Stimulated activated CD8-positive, alpha-beta memory T cell treated with anti-CD3 and anti-CD28 coated beads, Interleukin-7, amount 100 ng/mL, for 1 hour (primary cell): ENCODE measurements around the gene KCTD15.
"Not testable (repeated sequence)": the region's sequence is repeated elsewhere in the genome, so short reads cannot be mapped to it uniquely, and the experiment has no call there.

Experiments used
- DNase-seq, 2 donors: peaks; one replicate each; pipeline ENCODE4 v3.0.0-alpha.2; 2020; ENCODE audit warnings: low read depth in 2 of 2

Gene KCTD15

GRCh38 chr19:33813391-33814101, 16.9 kb downstream of the KCTD15 start:
- no peak for DNase-seq

GRCh38 chr19:33814181-33815165, 17.8 kb downstream of the KCTD15 start:
- no peak for DNase-seq

GRCh38 chr19:33815380-33816340, 19.0 kb downstream of the KCTD15 start:
- no peak for DNase-seq

- no peak for DNase-seq
These were observed 21.7 kb downstream of the KCTD15 start for GRCh38 chr19:33818411-33818810.

- not testable (repeated sequence) for DNase-seq
These were observed 22.4 kb downstream of the KCTD15 start for GRCh38 chr19:33819078-33819477.

- no peak for DNase-seq
These were observed 22.8 kb downstream of the KCTD15 start for GRCh38 chr19:33819506-33819879.

- no peak for DNase-seq
These were observed 23.5 kb downstream of the KCTD15 start for GRCh38 chr19:33819880-33820781.

GRCh38 chr19:33821871-33822270, 25.2 kb downstream of the KCTD15 start:
- DNase-seq, result no peak

GRCh38 chr19:33823341-33823740, 26.7 kb downstream of the KCTD15 start:
- no peak for DNase-seq

- no peak for DNase-seq
These were observed 28.9 kb downstream of the KCTD15 start for GRCh38 chr19:33825556-33825955.

- DNase-seq, result no peak
These were observed 29.9 kb downstream of the KCTD15 start for GRCh38 chr19:33826521-33826920.

- no peak for DNase-seq
These were observed 31.8 kb downstream of the KCTD15 start for GRCh38 chr19:33828266-33829075.

GRCh38 chr19:33830264-33830663, 33.6 kb downstream of the KCTD15 start:
- no peak for DNase-seq

GRCh38 chr19:33831825-33832224, 35.2 kb downstream of the KCTD15 start:
- DNase-seq, result no peak

GRCh38 chr19:33832633-33833032, 36.0 kb downstream of the KCTD15 start:
- no peak for DNase-seq

GRCh38 chr19:33840382-33840781, 43.7 kb downstream of the KCTD15 start:
- DNase-seq, result no peak

GRCh38 chr19:33840783-33841182, 44.1 kb downstream of the KCTD15 start:
- DNase-seq, result no peak

GRCh38 chr19:33841685-33842084, 45.0 kb downstream of the KCTD15 start:
- DNase-seq, result no peak

- no peak for DNase-seq
These were observed 47.8 kb downstream of the KCTD15 start for GRCh38 chr19:33844478-33844877.

GRCh38 chr19:33845498-33845897, 48.8 kb downstream of the KCTD15 start:
- no peak for DNase-seq
